Caco-2 (cell line): ENCODE data around the gene AEN. TPM values are rescaled to one million over a fixed set of nuclear protein-coding genes. Genes with fewer than 3 reads are reported as not detected.

Experiments used
- Bru-seq: library from RNA; stranded (reverse); fragments of 400-500 nt; gene quantifications from one replicate; lab custom pipeline; 2021; lab: Mats Ljungman, UMichigan
- BruChase-seq, 2 experiments: library from RNA; stranded (reverse); fragments of 400-500 nt; gene quantifications; one replicate each; lab custom pipeline; 2021; lab: Mats Ljungman, UMichigan
- BruUV-seq: library from RNA; stranded (reverse); fragments of 400-500 nt; replicated peaks from 2 replicates; lab custom pipeline; 2021; lab: Mats Ljungman, UMichigan
- CTCF ChIA-PET: fragments of 300-600 bp; sonication (Branson Sonifier 250); formaldehyde crosslinking; loops from one replicate; lab custom pipeline; 2022; ENCODE audit warnings: antibody characterized with exemption; lab: Charles Lee
- POLR2A ChIA-PET: fragments of 300-600 bp; sonication (Branson Sonifier 250); formaldehyde crosslinking; loops from one replicate; lab custom pipeline; 2022; ENCODE audit warnings: antibody characterized with exemption; lab: Charles Lee
- DNase-seq, 2 experiments: peaks; one replicate each; pipeline versions ENCODE4 v3.0.0 to v3.0.0-alpha.2; 2020 to 2022
- H3K27me3 ChIP-seq: replicated peaks from 2 replicates; pipeline ENCODE4 v1.6.0; 2011; ENCODE audit warnings: low read length; ENCODE audit not compliant: control insufficient read depth, insufficient read depth
- H3K36me3 ChIP-seq: 2 replicates; pipeline ENCODE4 v1.5.1; 2011; ENCODE audit warnings: low read length; ENCODE audit not compliant: control insufficient read depth, insufficient read depth
- H3K4me1 ChIP-seq: fragments of 250-450 bp; sonication (Bioruptor Pico); 2 replicates; pipeline ENCODE4 v1.5.1; 2020; ENCODE audit warnings: mild to moderate bottlenecking
- H3K4me3 ChIP-seq: 2 replicates; pipeline ENCODE4 v1.5.1; 2011; ENCODE audit warnings: low read depth, mild to moderate bottlenecking, control low read depth, low read length
- H3K9me3 ChIP-seq: fragments of 250-450 bp; sonication (Bioruptor Pico); 2 replicates; pipeline ENCODE4 v1.5.1; 2020; ENCODE audit warnings: mild to moderate bottlenecking, moderate library complexity
- H3K27ac Mint-ChIP-seq: one replicate; pipeline ENCODE4 v1.8.0; 2022; ENCODE audit warnings: mixed read lengths; ENCODE audit not compliant: unreplicated experiment
- H3K27me3 Mint-ChIP-seq: one replicate; pipeline ENCODE4 v1.8.0; 2022; ENCODE audit warnings: mixed read lengths; ENCODE audit not compliant: insufficient read depth, unreplicated experiment
- H3K36me3 Mint-ChIP-seq: one replicate; pipeline ENCODE4 v1.8.0; 2022; ENCODE audit warnings: mild to moderate bottlenecking, mixed read lengths; ENCODE audit not compliant: insufficient read depth, unreplicated experiment
- H3K4me1 Mint-ChIP-seq: one replicate; pipeline ENCODE4 v1.8.0; 2022; ENCODE audit warnings: low read depth, mixed read lengths; ENCODE audit not compliant: unreplicated experiment
- H3K4me3 Mint-ChIP-seq: one replicate; pipeline ENCODE4 v1.8.0; 2022; ENCODE audit warnings: mild to moderate bottlenecking, moderate library complexity, mixed read lengths; ENCODE audit not compliant: unreplicated experiment
- H3K9me3 Mint-ChIP-seq: one replicate; pipeline ENCODE4 v1.8.0; 2022; ENCODE audit warnings: mixed read lengths; ENCODE audit not compliant: unreplicated experiment
- CTCF ChIP-seq, 2 experiments: fragments of 200-600 bp in 1 of 2; IDR thresholded peaks; 1 replicate in 1 of 2; 2 replicates in 1 of 2; pipeline versions ENCODE4 v1.5.1 to v1.8.0; 2011 to 2022; ENCODE audit warnings: antibody characterized with exemption in 1 of 2, control low read depth in 1 of 2, inconsistent platforms in 1 of 2, low read depth in 1 of 2, low read length in 1 of 2, mild to moderate bottlenecking in 1 of 2, moderate library complexity in 1 of 2; ENCODE audit not compliant: insufficient read depth in 1 of 2, severe bottlenecking in 1 of 2, unreplicated experiment in 1 of 2
- intact Hi-C: fragments of 100-400 bp; cut with micrococcal nuclease; formaldehyde crosslinking; loops from one replicate; pipeline ENCODE4 v1.10.0; 2022; ENCODE audit not compliant: unreplicated experiment
- long read RNA-seq: library from polyadenylated mRNA; stranded (forward); transcript quantifications from one replicate; pipeline ENCODE4 v2.0.0, GENCODE V29; 2022
- total RNA-seq: library from RNA; stranded (reverse); gene quantifications from 2 replicates; pipeline ENCODE4 v1.2.3, GENCODE V29; 2022

The AEN gene
- 28.7 and 33.2 TPM in 2 replicates for total RNA-seq
- percentile 87 among the genes with signal in this experiment for Bru-seq, nascent RNA
- percentile 93 among the genes with signal in this experiment for BruChase-seq, experiment 1, labeled RNA remaining after a 2-hour chase
- BruChase-seq, experiment 2, labeled RNA remaining after a 6-hour chase: percentile 74 among the genes with signal in this experiment
- long read RNA-seq, full-length matches to known transcripts: 47 of 94 reads
- long read RNA-seq, partial matches to known transcripts: 23 of 94 reads
- long read RNA-seq, other reads (novel, unspliced or antisense): 24 of 94 reads

- intact Hi-C loops: loop anchor here (1.0 kb wide), 1 partner anchor 17 kb away; no protein-coding TSS in a partner anchor
- CTCF ChIA-PET: interaction anchor here (0.6 to 0.8 kb wide), 2 partner anchors 17 to 1013 kb away, joined by 3 read pairs; partner anchors contain the start of gene ISG20
These were observed at the start of gene AEN for GRCh38 chr15:88620995-88621772. Gene AEN, plus strand, starts transcription at chr15:88621340. Its CDS starts 4,870 bp downstream, at chr15:88626210.

GRCh38 chr15:88571852-88572259 is 49.3 kb upstream of the AEN start:
- no peak overlapping the region for H3K4me3 Mint-ChIP-seq
- H3K36me3 Mint-ChIP-seq: no peaks in the 10 kb centered on the region
- no peaks in the 10 kb centered on the region for H3K4me1 Mint-ChIP-seq
- BruUV-seq: no TSS peak
- no peak for DNase-seq
- H3K27ac Mint-ChIP-seq: no peak overlapping the region
- H3K36me3 ChIP-seq: no peaks in the 10 kb centered on the region
- peaks cover 18% of the 10 kb centered on the region for H3K4me1 ChIP-seq
- H3K27me3 ChIP-seq: no peaks in the 10 kb centered on the region
- no peak overlapping the region for H3K4me3 ChIP-seq
- POLR2A ChIA-PET: no interaction called here
- intact Hi-C loops: no loop called here
- TF ChIP-seq CTCF (IDR thresholded peaks at IDR 0.05; ENCODE audit: insufficient read depth in 1 of 2, low read depth in 1 of 2, low read length in 1 of 2, severe bottlenecking in 1 of 2, unreplicated experiment in 1 of 2): no peak
- no peaks in the 10 kb centered on the region for H3K9me3 Mint-ChIP-seq
- H3K27me3 Mint-ChIP-seq: no peaks in the 10 kb centered on the region
- CTCF ChIA-PET: no interaction called here
- no peaks in the 10 kb centered on the region for H3K9me3 ChIP-seq

More at GRCh38 chr15:88620995-88621772, at the start of gene AEN:
- H3K4me3 ChIP-seq: peak within 1 kb of the TSS; percentile 92
- Mint-ChIP-seq H3K4me3 (peak within 1 kb of the TSS; percentile 91), H3K36me3 (peaks cover 34% of the 10 kb centered on the region), H3K27ac (peak within 1 kb of the TSS; percentile 89), H3K4me1 (peaks cover 24% of the 10 kb centered on the region), H3K27me3 (no peaks in the 10 kb centered on the region), H3K9me3 (no peaks in the 10 kb centered on the region)
- H3K36me3 ChIP-seq: no peaks in the 10 kb centered on the region
- POLR2A ChIA-PET: interaction anchor here (0.6 to 2.0 kb wide), 3 partner anchors 17 to 154 kb away, joined by 3 to 14 read pairs (median 3); partner anchors contain the start of genes ISG20, MRPL46 and MRPS11
- peaks cover 7% of the 10 kb centered on the region; the same call in 1 of the 2 replicates for H3K4me1 ChIP-seq
- BruUV-seq: no TSS peak
- DNase-seq: peak; percentile 95 to 97
- no peaks in the 10 kb centered on the region for H3K27me3 ChIP-seq
- peak in 1 of 2 experiments; percentile 7 for TF ChIP-seq CTCF (IDR thresholded peaks at IDR 0.05; ENCODE audit: insufficient read depth in 1 of 2, low read depth in 1 of 2, low read length in 1 of 2, severe bottlenecking in 1 of 2, unreplicated experiment in 1 of 2)
- no peaks in the 10 kb centered on the region for H3K9me3 ChIP-seq

GRCh38 chr15:88574077-88574476 is 47.1 kb upstream of the AEN start:
- no peaks in the 10 kb centered on the region for H3K27me3 Mint-ChIP-seq
- BruUV-seq: no TSS peak
- peaks cover 18% of the 10 kb centered on the region for H3K4me1 ChIP-seq
- no peaks in the 10 kb centered on the region for H3K9me3 ChIP-seq
- no peaks in the 10 kb centered on the region for H3K36me3 Mint-ChIP-seq
- H3K4me3 Mint-ChIP-seq: no peak overlapping the region
- no peak for DNase-seq
- no peaks in the 10 kb centered on the region for H3K36me3 ChIP-seq
- CTCF ChIA-PET: no interaction called here
- H3K27ac Mint-ChIP-seq: no peak overlapping the region
- no peak overlapping the region for H3K4me3 ChIP-seq
- POLR2A ChIA-PET: no interaction called here
- TF ChIP-seq CTCF (IDR thresholded peaks at IDR 0.05; ENCODE audit: insufficient read depth in 1 of 2, low read depth in 1 of 2, low read length in 1 of 2, severe bottlenecking in 1 of 2, unreplicated experiment in 1 of 2): no peak
- no peaks in the 10 kb centered on the region for H3K27me3 ChIP-seq
- no peaks in the 10 kb centered on the region for H3K4me1 Mint-ChIP-seq
- no peaks in the 10 kb centered on the region for H3K9me3 Mint-ChIP-seq
- intact Hi-C loops: no loop called here
